ENCODE data around the gene CHRM3.
"Not testable (repeated sequence)": the region's sequence is repeated elsewhere in the genome, so short reads cannot be mapped to it uniquely, and the experiment has no call there.

CHRM3 gene

DNA sequence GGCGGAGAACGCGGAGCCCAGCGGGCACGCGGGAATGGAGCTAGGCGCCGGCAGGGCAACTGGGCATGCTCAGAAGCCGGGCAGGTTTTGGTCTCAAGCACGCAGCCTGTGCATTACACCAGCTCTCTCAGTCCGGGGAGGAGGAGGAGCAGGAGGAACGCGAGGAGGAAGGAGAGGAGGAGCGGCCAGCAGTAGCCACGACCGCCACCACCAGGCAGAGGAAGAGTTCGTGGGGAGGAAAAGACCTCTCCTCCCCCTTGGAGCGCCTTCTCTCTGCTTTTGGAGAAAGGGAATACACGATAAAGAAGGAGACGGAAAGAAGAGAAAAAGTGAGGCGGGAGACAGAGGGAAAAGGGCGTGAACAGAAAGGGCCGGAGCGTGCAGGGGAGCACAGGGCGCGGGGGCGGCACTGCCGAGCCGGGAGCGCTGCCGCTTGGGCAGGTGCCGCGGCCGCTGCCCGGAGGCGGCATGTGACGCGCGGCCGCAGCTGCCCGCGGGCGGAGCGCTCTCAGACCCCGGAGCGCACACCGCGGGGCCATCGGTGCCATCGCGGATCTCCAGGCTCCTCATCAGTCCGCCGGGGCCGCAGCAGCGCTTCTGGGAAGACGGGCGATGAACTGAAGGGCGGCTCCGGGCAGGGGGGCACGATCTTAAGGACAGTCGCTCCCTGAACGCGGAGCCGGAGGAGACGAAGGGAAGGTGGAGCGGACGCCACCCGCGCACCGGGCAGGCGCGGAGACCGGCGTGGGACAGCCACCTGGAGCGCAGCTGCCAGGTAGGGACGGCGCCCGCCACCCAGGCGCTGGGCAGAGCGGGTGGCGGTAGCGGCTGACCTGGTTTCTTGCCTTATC, at the start of gene CHRM3:
Gene CHRM3 (plus strand): TSS at position 116 of the 851 bp plus-strand sequence. CDS start 520,884 bp downstream, outside the sequence.
- peak; percentile 15 for DNase-seq

DNA sequence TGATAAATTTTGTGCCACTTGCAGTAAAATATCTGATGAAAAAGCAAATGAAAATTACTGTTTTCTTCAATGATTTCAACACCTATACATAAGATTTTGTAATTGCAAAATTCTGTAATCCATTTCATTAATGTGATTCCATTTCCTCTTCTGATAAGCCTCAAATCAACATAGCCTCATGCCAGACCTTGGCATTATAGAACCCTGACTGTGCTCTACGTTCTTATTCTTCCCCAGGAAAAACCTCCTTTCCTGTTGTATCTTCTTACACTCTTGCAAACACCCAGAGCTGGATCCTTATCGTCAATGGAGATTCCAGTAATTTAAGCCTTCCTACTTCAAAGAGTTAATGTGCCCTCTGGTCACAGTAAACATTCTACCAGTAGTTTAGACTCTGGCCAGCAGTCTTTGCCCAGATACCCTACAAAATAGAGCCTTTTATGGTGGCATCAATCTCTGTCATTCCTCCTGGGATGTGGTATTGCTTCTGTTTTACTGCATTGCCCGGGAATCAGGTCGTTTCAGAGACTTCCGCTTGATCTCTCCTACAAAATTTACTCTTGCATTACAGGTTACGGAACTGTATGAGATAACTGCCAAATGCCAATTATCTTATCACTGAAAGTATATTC, 48.5 kb upstream of the CHRM3 start:
- DNase-seq: no peak

DNA sequence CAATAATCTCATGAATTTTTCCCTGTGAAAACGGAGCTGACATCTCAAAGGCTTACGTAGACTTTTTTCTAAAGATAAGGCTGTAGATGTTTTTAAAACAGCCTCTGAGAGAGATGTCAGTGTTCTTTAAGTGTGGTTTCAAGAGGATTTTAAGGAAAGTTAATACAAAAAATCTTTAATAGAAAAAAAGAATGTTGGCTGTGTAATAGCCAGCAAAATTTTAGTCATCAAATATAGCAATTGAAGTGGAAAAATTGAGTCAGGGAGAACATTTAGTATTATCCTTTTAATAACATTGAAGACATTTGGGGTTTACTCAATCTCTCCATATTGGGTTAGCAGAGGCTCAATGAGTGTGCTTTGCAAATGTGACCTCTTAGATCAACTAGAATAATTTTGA, 38.6 kb upstream of the CHRM3 start:
- DNase-seq: no peak

DNA sequence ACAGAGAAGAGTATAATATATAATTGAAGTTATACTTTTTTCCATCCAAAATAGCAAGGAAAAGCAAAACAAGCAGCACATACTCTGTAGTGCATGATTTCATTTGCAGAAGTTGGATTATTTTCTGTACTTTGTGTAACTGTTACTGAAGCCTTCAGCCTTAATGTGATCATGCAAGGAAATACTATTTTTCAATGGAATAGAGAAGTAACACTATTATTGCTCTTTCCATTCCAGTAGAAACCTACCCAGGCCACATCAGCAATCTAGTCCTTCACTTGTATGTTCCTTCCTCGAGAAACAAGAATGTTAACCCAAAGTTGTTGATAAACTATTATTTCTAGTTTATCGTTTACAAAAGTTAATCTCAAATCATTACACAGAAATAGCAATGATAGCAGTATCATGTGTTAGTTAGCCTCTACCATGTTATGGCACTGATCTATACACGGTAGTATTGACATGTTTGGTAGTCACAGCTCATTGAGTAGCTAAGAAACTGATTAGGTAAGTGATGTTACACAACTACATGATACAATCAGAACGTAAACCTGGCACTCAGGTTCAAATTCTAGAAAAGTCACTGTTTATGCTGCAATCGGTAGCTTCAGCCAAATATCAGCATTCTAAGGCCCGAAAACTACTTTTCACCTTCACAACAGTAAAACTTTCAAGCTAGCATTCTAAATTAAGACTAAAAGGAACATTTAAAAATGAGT, 37.6 kb upstream of the CHRM3 start:
- no peak for DNase-seq

DNA sequence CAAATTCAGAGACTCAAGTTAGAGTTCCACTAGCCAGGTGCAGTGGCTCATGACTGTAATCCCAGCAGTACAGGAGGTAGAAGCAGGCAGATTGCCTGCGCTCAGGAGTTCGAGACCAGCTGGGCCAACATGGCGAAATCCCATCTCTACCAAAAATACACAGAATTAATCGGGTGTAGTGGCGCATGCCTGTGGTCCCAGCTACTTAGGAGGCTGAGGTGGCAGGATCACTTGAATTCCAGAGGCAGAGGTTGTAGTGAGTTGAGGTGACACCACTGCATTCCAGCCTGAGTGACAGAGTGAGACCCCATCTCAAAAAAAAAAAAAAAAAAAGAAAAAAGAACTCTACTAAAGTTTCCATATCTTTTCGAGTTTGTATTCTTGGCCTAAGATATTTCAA, 36.7 kb upstream of the CHRM3 start:
- no peak for DNase-seq

DNA sequence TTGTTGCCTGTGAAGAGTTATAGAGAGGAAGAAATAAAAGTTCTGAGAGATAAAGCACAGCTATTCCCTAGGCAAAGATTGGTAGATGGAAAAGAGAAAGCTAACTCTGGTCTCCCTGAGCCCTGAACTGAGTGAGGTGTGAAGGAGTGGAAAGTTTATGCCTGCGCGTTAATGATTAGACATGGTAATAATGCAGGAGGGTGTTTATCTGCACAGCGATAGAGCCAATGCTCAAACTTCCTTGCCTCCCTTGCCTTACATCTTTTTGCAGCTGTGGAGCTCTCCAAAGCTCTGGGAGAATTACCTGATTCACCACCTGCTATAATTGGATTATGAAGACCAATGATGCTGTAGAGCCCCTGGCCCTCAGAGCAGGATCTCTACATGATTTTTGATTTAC, 32.8 kb upstream of the CHRM3 start:
- no peak for DNase-seq

DNA sequence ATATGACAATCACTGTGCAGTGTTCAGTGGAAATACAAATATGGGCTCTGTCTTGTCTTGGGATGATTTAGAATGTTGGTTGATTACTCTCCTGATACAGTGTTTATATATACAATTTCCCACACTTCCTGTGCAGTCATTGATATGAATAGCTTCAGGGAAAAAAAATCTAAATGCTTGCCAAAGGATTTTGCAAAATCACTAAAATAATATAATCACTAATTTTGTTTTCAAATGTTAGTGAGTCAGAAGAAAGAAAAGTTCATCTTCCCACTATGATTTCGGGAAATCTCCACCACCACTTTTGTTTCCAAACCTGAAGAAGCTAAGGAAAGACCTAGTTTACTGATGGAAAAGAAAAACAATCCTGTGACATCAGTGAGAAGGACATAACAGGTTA, 32.1 kb upstream of the CHRM3 start:
- DNase-seq: no peak

DNA sequence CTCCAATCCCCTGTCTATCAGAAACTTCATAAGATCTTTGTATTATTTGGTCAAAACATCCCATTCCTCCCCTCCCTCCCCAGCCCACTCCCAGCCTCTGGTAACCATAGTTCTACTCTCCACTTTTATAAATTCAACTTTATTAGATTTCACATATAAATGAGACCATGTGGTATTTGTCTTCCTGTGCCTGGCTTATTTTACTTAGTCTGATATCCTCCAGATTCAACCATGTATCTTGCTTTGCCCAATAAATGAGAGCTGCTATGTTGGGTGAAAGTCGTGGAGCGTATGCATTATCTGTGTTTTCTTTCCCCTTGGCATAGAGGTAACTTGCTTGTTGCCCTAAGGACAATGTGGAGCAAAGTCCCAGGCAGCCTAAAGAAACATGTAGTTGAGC, 28.5 kb upstream of the CHRM3 start:
- no peak for DNase-seq

DNA sequence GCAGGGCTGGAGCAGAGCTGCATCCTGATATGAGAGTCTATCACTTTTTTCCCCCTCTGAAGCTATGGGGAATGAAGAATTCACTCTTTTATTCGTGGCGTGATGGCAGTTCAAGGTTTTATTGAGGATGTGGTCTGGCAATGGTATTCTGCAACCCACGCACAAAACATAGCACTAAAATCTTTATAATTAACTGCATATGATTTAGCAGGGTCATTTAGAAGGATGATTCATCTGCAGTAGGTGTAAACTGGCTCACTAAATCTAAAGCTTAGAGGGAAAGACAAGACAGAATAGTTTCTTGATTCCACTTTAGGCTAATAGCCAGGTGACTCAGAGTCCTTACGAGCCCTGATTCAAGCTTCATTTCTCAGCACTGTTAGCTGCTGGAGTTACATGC, 25.0 kb upstream of the CHRM3 start:
- DNase-seq: no peak

DNA sequence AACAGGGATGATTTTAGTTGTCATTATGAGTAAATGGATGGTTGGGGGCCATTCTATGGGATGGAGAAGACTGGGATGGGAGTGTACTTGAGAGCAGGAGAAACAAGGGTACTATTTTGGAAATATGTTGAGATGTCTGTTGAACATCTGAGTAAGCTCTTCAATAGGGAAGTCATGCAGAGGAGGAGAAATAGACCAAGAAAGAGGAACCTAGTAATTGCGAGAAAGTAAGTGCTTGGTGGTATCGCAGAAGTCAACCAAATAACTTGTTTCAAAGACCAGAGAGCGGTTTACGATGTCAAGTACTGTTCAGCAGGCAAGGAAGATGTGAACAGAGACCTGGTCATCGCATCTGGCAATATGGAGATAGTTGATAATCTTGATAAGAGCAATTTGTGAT, 22.4 kb upstream of the CHRM3 start:
- DNase-seq: no peak

DNA sequence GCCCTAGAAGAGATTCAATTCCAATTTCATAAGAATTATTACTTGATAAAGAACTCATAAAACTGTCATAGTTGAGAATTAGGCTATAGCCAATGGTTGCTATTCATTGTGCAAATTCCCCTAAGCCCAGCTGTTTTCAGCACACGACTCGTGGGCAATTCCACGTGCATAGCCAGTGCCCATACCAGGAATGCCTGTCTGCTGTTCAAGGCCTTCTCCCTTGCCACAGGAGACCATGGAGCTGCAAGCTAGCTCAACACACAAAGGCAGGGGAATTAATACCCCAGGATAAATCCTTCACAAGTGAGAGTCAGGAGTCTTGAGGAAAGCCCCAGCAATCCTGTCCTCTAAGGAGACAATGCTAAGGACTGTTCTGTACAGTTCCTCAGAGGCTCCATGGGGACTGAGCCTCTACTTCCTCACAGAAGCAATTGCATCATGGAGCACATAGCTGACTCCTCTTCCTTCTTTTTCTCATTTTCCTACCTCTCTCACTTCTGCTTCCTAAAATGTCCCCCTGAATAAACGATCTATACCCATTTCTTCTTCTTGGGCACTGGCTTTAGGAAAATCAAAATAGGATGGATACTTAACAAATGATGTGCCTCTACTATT, 19.1 kb upstream of the CHRM3 start:
- no peak for DNase-seq

DNA sequence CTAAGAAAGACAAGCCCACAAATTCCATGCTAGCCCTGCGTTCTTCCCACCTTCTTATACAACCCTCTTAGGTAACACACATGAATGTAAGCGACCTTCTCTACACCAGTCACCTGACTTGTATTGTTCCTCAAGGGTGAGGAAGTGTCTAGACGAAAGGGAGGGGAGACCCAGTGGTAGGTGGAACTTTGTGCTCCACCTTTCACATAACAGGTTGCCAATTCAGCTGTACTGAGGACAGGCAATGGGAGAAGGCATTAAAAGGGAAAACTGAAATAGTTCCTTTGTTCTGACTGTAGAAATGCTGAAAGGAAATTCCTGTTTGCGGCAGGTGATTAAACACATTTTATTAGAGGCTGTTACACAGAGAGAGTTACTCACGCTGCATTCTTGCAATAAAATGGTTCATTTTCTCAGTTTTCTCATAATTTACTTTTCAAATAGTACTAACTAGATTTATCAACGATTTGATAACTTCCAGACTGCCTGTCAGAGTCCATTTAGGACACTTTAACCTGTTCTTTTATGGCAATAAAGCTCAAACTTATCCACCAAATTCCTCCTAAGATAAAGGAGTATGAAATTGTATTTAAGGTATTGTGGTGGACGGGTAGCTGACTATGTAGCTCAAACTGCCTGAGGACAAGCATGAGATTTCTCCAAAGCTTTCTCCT, 17.8 kb upstream of the CHRM3 start:
- no peak for DNase-seq

DNA sequence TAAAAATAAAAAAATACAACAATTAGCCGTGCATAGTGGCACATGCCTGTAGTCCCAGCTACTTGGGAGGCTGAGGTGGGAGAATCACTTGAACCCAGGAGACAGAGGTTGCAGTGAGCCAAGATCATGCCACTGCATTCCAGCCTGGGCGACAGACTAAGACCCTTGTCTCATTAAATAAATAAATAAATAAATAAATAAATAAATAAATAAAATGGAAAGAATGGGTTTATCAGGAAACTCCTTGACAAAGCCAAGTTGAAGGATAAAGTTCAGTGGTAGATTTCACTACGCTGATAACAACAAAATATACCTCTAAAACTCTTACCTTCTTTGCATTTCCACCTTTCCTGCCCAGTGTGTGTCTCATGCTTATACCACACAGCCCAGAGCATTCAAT, 15.5 kb upstream of the CHRM3 start:
- not testable (repeated sequence) for DNase-seq

DNA sequence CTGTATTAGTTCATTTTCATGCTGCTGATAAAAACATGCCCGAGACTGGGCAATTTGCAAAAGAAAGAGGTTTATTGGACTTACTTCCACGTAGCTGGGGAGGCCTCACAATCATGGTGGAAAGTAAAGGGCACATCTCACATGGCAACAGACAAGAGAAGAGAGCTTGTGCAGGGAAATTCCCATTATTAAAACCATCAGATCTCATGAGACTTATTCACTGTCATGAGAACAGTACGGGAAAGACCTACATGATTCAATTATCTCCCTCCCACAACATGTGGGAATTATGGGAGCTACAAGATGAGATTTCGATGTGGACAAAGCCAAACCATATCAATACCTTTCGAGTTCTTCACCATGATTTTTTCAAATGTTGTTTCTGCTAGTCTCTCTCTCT, 3.7 kb upstream of the CHRM3 start:
- no peak for DNase-seq

DNA sequence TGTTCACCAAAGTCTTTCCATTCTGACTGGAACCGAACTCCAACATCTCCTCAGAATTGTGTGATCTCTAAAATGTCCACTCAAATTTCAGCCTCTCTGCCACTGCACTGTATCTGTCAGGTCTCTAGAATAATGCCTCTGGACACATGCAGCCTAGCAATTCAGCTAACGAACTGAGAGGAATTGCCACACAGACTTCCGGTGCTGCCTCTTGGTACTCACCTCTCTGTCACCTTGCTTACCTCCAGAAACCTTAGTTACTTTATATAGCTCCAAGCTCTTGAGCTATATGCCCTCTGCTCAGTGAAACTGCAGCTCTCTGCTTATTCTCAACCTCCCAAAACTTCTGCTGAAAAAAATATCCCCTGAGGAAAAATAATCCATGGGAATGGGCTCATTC, 2.7 kb upstream of the CHRM3 start:
- DNase-seq: no peak

DNA sequence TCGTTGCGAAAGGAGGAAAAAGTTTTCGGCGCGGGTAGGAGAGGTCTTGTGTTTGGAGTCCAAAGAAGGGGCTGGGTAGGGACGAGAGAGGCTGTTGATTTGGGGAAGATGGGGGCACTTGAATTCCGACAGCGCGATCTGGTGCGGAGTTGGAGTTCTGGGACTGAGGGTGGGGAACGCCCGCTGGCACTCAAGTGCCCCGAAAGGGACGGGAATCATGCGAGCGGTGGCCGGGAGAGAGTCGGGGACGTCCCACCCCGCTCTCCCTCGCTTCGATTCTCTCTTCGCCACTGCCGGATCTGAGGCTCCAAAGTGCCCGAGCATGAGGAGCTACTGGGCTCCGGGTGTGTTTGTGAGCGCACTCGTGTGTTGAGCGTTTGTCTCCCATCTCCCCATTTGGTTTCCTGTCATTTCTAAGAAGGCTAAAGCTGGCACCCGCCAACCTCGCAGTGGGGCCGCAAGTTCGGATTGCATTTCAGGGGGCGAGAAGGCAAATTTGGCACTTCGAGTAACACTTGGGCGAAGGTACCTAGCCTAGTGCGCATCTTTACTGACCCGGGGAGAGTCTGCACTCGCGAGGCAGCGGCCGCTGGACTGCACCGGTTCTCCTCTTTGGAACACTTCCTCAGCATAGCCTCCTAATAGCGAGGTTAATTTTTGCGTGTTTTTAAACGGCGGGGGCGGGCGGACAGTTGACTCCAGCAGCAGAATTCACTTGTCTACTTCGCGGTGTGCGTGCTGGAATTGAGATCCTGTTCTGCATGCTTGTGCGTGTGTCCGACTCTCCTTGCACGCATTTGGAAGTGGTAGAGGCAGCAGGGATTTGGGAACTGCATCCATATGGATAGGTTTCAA, 1.2 kb downstream of the CHRM3 start:
- peak; percentile 2 for DNase-seq

DNA sequence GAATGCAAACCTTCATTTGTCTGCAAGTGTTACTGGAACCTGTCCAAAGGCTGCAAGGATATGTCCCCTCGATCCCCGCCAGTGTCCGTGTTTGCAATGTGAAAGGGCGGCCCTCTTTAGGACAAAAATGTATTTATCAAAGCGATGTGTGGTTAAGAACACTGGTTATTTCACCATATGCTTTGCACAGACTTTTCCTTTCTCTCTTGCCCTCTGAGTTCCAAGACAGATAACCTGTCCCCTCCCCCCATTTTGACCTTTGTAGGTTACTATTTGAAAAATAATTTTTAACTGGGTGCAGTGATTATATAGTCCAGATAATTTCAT, 1.8 kb downstream of the CHRM3 start:
- no peak for DNase-seq

DNA sequence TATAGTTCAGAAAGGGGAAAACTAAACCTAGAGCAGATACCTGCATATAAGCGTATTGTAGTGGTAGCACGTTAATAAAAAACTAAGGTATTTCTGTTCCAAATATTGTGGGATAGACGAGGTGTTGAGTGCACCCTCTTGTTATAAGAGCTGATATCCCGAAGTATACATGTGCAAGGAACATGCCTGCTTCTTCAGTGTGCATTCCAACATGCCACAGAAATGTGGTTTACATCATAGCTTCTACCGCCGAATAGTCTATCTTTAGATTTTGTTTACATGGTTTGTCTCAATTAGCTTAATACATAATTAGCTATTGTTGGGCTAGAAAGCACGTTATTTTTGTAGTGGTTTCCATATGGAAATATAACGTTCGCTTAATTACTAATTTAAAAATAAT, 2.2 kb downstream of the CHRM3 start:
- DNase-seq: no peak

DNA sequence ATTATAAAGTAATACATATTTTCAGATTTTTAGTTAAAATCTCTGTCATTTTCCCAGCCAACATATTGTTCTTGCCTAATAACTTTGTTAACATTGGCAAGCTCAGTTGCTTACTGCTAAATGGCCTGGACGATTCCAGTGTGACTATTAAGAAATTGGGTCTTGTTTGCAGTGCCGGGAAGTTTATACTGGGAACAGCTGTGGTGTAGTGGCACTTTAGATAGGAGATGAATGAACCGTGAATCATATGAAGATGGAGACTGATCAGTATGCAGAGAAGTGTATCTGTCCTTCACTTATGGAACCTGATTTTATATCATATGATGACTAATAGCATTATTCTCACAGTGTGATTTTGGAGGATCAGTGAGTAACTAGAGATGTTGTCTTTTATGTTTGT, 3.3 kb downstream of the CHRM3 start:
- DNase-seq: no peak

DNA sequence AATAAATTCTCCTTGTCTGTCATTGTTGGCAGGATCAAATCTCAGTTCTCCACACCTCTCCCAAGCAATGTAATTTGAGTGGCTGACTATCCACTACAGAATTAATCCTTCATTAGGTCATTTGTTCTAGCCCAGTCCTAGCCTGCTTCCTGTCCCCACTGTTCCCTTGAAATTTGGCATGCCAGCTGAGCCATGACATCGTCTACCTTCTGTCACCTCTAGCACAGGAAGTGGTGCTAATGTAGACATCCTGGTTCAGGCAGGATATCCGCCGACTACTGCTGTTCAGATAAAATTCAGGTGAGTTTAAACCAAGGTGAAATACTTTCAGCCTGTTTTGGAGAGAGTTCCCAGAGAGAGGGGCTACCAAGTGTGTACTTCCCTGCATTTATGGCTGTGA, 5.9 kb downstream of the CHRM3 start:
- DNase-seq: no peak

DNA sequence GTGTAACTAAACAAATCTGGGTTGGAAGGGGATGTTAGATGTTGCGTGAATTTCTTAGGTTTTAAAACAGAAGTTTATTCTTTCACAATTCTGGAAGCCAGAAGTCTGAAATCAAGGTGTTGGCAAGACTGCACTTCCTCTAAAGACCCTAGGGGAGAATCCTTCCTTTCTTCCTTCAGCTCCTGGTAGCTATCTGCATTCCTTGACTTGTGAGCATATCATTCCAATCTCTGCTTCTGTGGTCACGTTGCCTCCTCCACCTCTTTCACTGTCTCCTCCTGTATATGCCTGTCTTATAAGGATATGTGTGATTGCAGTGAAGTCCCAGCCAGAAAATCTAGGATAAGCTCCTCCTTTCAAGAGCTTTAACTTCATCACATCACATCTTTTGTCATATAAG, 7.7 kb downstream of the CHRM3 start:
- DNase-seq: no peak

DNA sequence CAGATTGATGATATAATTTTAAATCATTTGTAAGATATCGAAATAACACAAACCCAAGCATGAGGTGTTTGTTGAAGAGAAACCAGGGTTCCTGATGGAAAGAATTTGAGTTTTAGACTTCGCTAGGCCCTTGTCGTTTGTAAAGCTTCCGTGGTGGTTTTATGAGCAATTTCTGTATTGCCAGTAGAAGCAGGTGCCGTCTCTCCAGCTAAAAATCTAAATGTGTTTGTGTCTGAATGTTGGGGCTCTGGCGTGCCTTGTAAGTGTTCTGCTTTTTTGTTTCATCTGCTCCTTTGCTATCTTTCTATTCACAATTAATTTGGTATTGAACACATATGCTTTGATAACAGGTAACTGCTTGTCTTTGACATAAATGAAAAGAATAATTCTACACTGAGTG, 27.5 kb downstream of the CHRM3 start:
- no peak for DNase-seq
